ENCODE measurements around the gene DCP1B.

The DCP1B gene

DNA sequence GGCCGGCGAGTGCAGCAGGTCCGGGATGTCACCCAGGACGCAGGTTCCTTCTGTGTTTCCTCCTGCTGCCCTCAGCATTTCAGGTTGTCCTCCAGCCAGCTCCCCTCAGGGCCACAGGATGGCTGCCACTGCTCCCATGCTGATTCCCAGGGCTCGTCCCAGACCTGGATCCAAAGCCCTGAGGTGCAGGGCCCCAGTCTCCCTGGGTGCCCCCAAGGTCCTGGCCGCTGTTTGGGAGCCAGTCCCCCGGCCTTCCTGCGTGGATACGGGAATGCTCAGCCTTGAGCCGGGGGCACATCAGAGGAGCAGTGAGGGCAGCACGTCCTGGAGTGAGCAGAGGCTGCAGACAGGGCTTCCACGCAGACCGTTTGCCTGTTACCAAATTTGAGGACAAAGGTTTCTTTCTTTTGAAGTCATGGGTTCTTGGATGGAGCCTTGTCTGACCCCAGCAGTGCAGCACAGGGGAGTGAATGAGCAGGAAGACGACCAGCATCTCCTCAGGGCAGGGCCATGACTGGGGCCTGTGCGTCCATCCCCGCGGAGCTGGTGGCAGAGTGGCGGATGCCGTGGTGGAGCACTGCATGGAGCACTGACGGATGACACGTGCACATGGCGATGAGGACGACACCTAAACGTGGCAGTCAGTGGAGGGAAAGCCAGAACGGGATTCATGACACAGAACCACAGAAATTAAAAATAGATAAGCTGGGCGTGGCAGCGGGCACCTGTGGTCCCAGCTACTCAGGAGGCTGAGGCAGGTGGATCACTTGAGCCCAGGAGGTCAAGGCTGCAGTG, 73.3 kb downstream of the DCP1B start:
- Histone ChIP-seq H3K4me2 (ENCODE audit: low read length) (no peak overlapping the region), H4K20me1 (ENCODE audit: insufficient read depth, low read length) (no peaks in the 10 kb centered on the region), H3K9ac (ENCODE audit: low read length) (no peak overlapping the region), H3K4me1 (ENCODE audit: low read length) (peaks cover 47% of the 10 kb centered on the region), H3K27ac (ENCODE audit: low read length) (no peak overlapping the region), H3K9me3 (ENCODE audit: insufficient read depth, low read length) (no peaks in the 10 kb centered on the region), H3K27me3 (ENCODE audit: low read depth, low read length) (0 out of 2 replicates have a peak, but pooled peaks cover 6% of the 10 kb centered on the region), H3K79me2 (ENCODE audit: low read length) (no peaks in the 10 kb centered on the region), H3K4me3 (ENCODE audit: low read length) (no peak overlapping the region), H2AFZ (ENCODE audit: low read depth, low read length) (no peak overlapping the region), H3K36me3 (replicated peaks; ENCODE audit: low read depth, low read length) (no peaks in the 10 kb centered on the region)
- TF ChIP-seq CTCF (IDR thresholded peaks at IDR 0.05; ENCODE audit: low read depth, low read length) (no peak), EZH2phosphoT487 (IDR thresholded peaks at IDR 0.05; ENCODE audit: low read depth) (no peak)

GRCh38 chr12:1929985-1930802, 74.1 kb downstream of the DCP1B start:
- H3K27ac ChIP-seq (ENCODE audit: low read length), result no peak overlapping the region
- no peak overlapping the region for H3K4me3 ChIP-seq (ENCODE audit: low read length)
- H4K20me1 ChIP-seq (ENCODE audit: insufficient read depth, low read length), result no peaks in the 10 kb centered on the region
- 0 out of 2 replicates have a peak, but pooled peaks cover 9% of the 10 kb centered on the region for H3K27me3 ChIP-seq (ENCODE audit: low read depth, low read length)
- H3K9me3 ChIP-seq (ENCODE audit: insufficient read depth, low read length), result no peaks in the 10 kb centered on the region
- no peaks in the 10 kb centered on the region for H3K79me2 ChIP-seq (ENCODE audit: low read length)
- H3K36me3 ChIP-seq (replicated peaks; ENCODE audit: low read depth, low read length), result no peaks in the 10 kb centered on the region
- H3K4me2 ChIP-seq (ENCODE audit: low read length), result peak overlapping the region; percentile 15
- TF ChIP-seq CTCF (IDR thresholded peaks at IDR 0.05; ENCODE audit: low read depth, low read length) (no peak), EZH2phosphoT487 (IDR thresholded peaks at IDR 0.05; ENCODE audit: low read depth) (no peak)
- H3K4me1 ChIP-seq (ENCODE audit: low read length), result peaks cover 48% of the 10 kb centered on the region
- H2AFZ ChIP-seq (ENCODE audit: low read depth, low read length), result peak overlapping the region; percentile 52; the same call in 1 of the 2 replicates
- H3K9ac ChIP-seq (ENCODE audit: low read length), result no peak overlapping the region

DNA sequence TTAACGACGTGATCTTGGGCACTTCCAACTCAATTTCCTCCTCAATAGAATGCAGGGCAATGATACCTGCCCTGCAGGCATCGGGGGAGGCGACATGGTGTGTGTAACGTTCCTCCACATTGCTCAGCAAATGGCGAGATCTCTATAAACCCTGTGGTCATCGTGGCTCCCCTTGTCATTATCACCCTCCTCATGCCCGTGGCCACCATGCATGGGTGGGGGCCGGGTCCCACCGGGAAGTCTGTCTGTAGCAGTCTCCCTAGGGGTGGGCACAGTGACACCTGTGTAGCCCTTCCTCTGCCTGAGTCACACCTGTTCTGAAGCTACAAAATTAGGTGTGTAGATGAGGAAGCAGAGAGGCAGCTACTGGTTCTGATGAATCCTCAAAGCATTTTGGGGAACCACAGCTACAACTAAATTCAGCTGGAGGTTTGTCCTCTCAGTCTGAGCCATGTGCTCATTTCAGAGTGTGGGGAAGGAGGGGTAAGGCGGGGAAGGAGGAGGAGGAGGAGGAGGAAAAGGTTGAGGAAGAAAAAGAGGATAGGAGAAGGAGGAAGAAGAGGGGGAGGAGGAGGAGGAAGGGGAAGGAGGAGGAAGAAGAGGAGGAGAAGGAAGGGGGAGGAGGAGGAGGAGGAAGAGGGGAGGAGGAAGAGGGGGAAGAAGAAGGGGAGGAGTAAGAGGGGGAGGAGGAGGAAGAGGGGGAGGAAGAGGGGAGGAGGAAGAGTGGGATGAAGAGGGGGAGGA, 74.8 kb downstream of the DCP1B start:
- TF ChIP-seq EZH2phosphoT487 (IDR thresholded peaks at IDR 0.05; ENCODE audit: low read depth) (no peak), CTCF (IDR thresholded peaks at IDR 0.05; ENCODE audit: low read depth, low read length) (no peak)
- Histone ChIP-seq H3K9me3 (ENCODE audit: insufficient read depth, low read length) (no peaks in the 10 kb centered on the region), H3K27me3 (ENCODE audit: low read depth, low read length) (0 out of 2 replicates have a peak, but pooled peaks cover 9% of the 10 kb centered on the region), H4K20me1 (ENCODE audit: insufficient read depth, low read length) (no peaks in the 10 kb centered on the region), H3K4me1 (ENCODE audit: low read length) (peaks cover 56% of the 10 kb centered on the region), H3K9ac (ENCODE audit: low read length) (no peak overlapping the region), H2AFZ (ENCODE audit: low read depth, low read length) (no peak overlapping the region), H3K27ac (ENCODE audit: low read length) (no peak overlapping the region), H3K4me2 (ENCODE audit: low read length) (no peak overlapping the region), H3K36me3 (replicated peaks; ENCODE audit: low read depth, low read length) (no peaks in the 10 kb centered on the region), H3K4me3 (ENCODE audit: low read length) (no peak overlapping the region), H3K79me2 (ENCODE audit: low read length) (no peaks in the 10 kb centered on the region)
